OCI-LY7 (cell line): ENCODE measurements around the gene GALNT5.

ENCODE experiments used
- CTCF ChIP-seq: fragments of 200-600 bp; sonication (generic); conservative IDR thresholded peaks from 2 replicates; pipeline ENCODE4 v1.5.1; 2014; ENCODE audit warnings: mild to moderate bottlenecking, antibody characterized with exemption, low read length, moderate library complexity, mixed read lengths
- EZH2phosphoT487 ChIP-seq: fragments of 200-600 bp; sonication (generic); IDR thresholded peaks from 2 replicates; pipeline ENCODE4 v1.6.1; 2018; ENCODE audit warnings: low read depth, borderline replicate concordance, mild to moderate bottlenecking, mixed run types, antibody characterized with exemption, low read length, moderate library complexity, mixed read lengths

GRCh38 chr2:157305723-157306110, 48.2 kb downstream of the GALNT5 start:
- TF ChIP-seq CTCF (no peak), EZH2phosphoT487 (no peak)
